ENCODE results near the gene ABHD8. TPM values are rescaled to one million over a fixed set of nuclear protein-coding genes. Genes with fewer than 3 reads are reported as not detected.

The ABHD8 gene
- total RNA-seq, 2 donors from 2014 or later = 20.1 to 21.6 TPM

DNA sequence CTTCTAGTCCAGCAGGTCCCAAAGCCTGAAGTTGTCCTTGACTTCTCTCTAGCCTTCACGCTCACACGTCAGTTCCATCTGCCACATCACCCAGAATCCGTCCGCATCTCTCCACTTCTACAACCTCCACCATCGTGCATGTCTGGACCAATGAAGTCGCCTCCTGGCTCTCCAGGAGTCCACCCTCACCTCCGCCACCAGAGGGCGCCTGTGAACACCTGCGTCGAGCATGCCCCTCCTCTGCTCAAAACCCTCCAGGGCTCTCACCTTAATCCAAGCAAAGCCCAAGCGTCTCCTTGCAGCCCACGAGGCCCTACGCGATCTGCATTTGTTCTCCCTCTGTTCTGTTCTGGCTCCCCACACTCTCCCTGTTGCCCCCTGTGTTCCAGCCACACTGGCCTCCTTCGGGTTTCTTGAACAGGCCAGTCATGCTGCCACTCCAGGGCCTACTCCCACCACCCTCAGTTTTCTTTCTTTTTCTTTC, 42.3 kb downstream of the ABHD8 start:
- DNase-seq (ENCODE audit: low spot score) = peak; percentile 67
- Histone ChIP-seq H3K9me3 (no peaks in the 10 kb centered on the region), H3K36me3 (no peaks in the 10 kb centered on the region), H3K27me3 (replicated peaks; ENCODE audit: insufficient read depth) (no peaks in the 10 kb centered on the region), H3K4me1 (replicated peaks) (no peaks in the 10 kb centered on the region), H3K4me3 (no peak overlapping the region), H3K27ac (no peak overlapping the region)
- TF ChIP-seq POLR2A (IDR thresholded peaks at IDR 0.05) (no peak), POLR2AphosphoS5 (IDR thresholded peaks at IDR 0.05) (peak; percentile 61)
- TF ChIP-seq, protein P1, sequence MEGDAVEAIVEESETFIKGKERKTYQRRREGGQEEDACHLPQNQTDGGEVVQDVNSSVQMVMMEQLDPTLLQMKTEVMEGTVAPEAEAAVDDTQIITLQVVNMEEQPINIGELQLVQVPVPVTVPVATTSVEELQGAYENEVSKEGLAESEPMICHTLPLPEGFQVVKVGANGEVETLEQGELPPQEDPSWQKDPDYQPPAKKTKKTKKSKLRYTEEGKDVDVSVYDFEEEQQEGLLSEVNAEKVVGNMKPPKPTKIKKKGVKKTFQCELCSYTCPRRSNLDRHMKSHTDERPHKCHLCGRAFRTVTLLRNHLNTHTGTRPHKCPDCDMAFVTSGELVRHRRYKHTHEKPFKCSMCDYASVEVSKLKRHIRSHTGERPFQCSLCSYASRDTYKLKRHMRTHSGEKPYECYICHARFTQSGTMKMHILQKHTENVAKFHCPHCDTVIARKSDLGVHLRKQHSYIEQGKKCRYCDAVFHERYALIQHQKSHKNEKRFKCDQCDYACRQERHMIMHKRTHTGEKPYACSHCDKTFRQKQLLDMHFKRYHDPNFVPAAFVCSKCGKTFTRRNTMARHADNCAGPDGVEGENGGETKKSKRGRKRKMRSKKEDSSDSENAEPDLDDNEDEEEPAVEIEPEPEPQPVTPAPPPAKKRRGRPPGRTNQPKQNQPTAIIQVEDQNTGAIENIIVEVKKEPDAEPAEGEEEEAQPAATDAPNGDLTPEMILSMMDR (IDR thresholded peaks at IDR 0.05) = peak; percentile 75 to 85 (median 81)
- intact Hi-C loops (cut with DNase I) = no loop called here
- WGBS = 14% methylated on average over 15 of the region's 15 CpGs

DNA sequence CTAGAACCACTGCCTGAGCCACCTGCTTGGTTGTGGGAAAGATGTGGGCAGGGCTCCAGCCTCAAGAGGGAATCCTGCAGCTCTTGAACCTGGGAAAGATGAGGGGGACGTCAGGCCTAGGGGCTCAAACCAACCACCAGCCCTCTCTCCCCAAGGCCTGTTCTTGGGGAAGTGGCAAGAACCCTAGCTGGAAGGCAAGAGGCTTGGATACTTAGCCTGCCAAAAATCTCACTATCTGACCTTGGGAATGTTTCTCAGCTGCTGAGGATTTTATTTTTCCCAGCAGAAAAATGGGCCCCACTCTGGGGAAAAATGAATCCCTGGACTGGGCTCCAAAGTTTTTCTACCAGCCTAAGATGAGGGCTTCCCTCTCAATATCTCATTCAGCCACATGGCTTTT, 43.3 kb downstream of the ABHD8 start:
- intact Hi-C loops (cut with DNase I) = no loop called here
- TF ChIP-seq POLR2A (IDR thresholded peaks at IDR 0.05) (no peak), POLR2AphosphoS5 (IDR thresholded peaks at IDR 0.05) (no peak)
- no peak for DNase-seq (ENCODE audit: low spot score)
- Histone ChIP-seq H3K4me1 (replicated peaks) (no peaks in the 10 kb centered on the region), H3K36me3 (no peaks in the 10 kb centered on the region), H3K27ac (no peak overlapping the region), H3K4me3 (no peak overlapping the region), H3K27me3 (replicated peaks; ENCODE audit: insufficient read depth) (no peaks in the 10 kb centered on the region), H3K9me3 (no peaks in the 10 kb centered on the region)
- 33% methylated on average over 1 of the region's 1 CpG for WGBS

DNA sequence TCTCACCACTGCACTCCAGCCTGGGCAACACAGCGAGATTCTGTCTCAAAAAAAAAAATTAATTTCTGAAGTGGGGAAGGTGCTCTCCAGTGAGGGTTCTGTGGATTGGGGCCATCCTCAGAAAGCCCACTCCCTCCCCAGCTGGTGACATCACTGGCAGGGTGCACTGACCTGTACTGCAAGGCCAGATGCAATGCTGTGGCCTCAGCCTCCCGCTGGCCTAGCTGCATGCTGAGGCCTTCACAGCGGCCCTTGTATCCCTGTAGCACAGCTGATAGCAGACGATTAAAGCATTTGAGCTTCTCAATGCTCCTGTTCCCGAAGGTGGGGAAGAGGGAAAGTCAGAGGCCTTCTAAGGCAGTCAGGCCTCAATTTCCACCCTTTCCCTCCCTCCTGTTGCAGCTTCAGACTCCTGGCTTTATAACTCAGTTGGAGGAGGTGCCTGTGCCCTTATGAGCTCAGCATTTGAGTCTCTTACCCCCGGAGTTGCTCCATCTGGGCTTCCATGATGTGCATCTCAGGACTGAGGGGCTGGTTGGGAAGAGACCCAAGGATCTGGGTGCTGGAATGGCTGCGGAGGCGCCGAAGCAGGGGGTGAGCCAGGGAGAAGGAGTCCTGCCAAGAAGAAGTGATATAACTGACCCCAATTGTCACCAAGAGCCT, 44.0 kb downstream of the ABHD8 start:
- Histone ChIP-seq H3K36me3 (no peaks in the 10 kb centered on the region), H3K4me3 (no peak overlapping the region), H3K4me1 (replicated peaks) (no peaks in the 10 kb centered on the region), H3K27ac (no peak overlapping the region), H3K27me3 (replicated peaks; ENCODE audit: insufficient read depth) (no peaks in the 10 kb centered on the region), H3K9me3 (no peaks in the 10 kb centered on the region)
- intact Hi-C loops (cut with DNase I) = no loop called here
- no peak for DNase-seq (ENCODE audit: low spot score)
- TF ChIP-seq POLR2AphosphoS5 (IDR thresholded peaks at IDR 0.05) (no peak), POLR2A (IDR thresholded peaks at IDR 0.05) (no peak)
- TF ChIP-seq, protein P1 (IDR thresholded peaks at IDR 0.05) = no peak
- WGBS = 94% methylated on average over 8 of the region's 9 CpGs

- DNase-seq (ENCODE audit: low spot score) = no peak
- Histone ChIP-seq H3K27ac (no peak overlapping the region), H3K4me1 (replicated peaks) (no peaks in the 10 kb centered on the region), H3K9me3 (no peaks in the 10 kb centered on the region), H3K36me3 (no peaks in the 10 kb centered on the region), H3K27me3 (replicated peaks; ENCODE audit: insufficient read depth) (no peaks in the 10 kb centered on the region), H3K4me3 (no peak overlapping the region)
- WGBS = 85% methylated on average over 3 of the region's 3 CpGs
- TF ChIP-seq POLR2AphosphoS5 (IDR thresholded peaks at IDR 0.05) (no peak), POLR2A (IDR thresholded peaks at IDR 0.05) (no peak)
- TF ChIP-seq, protein P1 (IDR thresholded peaks at IDR 0.05) = no peak
- intact Hi-C loops (cut with DNase I) = no loop called here
These were observed 47.1 kb downstream of the ABHD8 start for GRCh38 chr19:17256130-17256529.

DNA sequence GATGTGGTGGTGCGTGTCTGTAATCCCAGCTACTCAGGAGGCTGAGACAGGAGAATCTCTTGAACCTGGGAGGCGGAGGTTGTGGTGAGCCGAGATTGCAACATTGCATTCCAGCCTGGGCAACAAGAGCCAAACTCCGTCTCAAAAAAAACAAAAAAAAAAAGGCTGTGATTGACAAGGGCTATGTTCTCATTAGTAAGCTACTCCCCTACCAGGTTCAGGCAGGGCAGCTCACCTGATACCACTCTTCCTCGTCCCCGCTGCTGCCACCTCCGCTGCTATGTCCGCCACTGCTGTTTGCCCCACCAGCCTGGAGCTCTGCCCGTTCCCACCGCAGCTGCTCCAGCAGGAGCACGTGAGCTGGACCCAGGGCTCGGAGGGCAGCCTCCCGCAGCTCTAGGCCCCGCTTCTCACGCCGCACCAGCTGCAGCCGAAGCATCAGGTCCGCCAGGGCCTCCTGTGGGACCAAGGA, 48.0 kb downstream of the ABHD8 start:
- no peak for TF ChIP-seq POLR2AphosphoS5 (IDR thresholded peaks at IDR 0.05)
- TF ChIP-seq, protein P1 (IDR thresholded peaks at IDR 0.05) = no peak
- TF ChIP-seq POLR2A (IDR thresholded peaks at IDR 0.05) = no peak
- H3K4me1 ChIP-seq (replicated peaks) = no peaks in the 10 kb centered on the region
- no peaks in the 10 kb centered on the region for H3K36me3 ChIP-seq
- H3K4me3 ChIP-seq = no peak overlapping the region
- 72% methylated on average over 18 of the region's 18 CpGs for WGBS
- no peaks in the 10 kb centered on the region for H3K9me3 ChIP-seq
- H3K27me3 ChIP-seq (replicated peaks; ENCODE audit: insufficient read depth) = no peaks in the 10 kb centered on the region
- no peak overlapping the region for H3K27ac ChIP-seq
- no peak for DNase-seq (ENCODE audit: low spot score)
- intact Hi-C loops (cut with DNase I) = no loop called here
